Astrocyte (in vitro differentiated cells and primary cell): Measurements from ENCODE around the gene CACNA1C.

Experiments
- CTCF ChIP-seq: IDR thresholded peaks from 2 replicates; pipeline ENCODE4 v1.5.1; 2011; ENCODE audit warnings: low read depth, mild to moderate bottlenecking, inconsistent platforms, low read length, moderate library complexity; ENCODE audit not compliant: insufficient read depth
- EZH2 ChIP-seq: IDR thresholded peaks from 2 replicates; pipeline ENCODE4 v1.6.1; 2012; ENCODE audit warnings: mild to moderate bottlenecking, low read length, inconsistent platforms; ENCODE audit not compliant: insufficient read depth

- TF ChIP-seq CTCF: no peak
- TF ChIP-seq EZH2: no peak
Measured at GRCh38 chr12:2533036-2533435, 480.2 kb downstream of the CACNA1C start.
